GM21390 (cell line): ENCODE measurements around the gene SATL1.
"Not testable (repeated sequence)": the region's sequence is repeated elsewhere in the genome, so short reads cannot be mapped to it uniquely, and the experiment has no call there.

Experiments
- ATAC-seq: cut with Tn5 transposase; IDR thresholded peaks from one replicate; pipeline ENCODE4 v1.9.1; 2021; ENCODE audit not compliant: unreplicated experiment

The SATL1 gene

GRCh38 chrX:85112293-85112692 lies 131.3 kb downstream of the SATL1 start:
- ATAC-seq = no peak

- ATAC-seq = no peak
These were observed 132.2 kb downstream of the SATL1 start for GRCh38 chrX:85111347-85111746.

- ATAC-seq = no peak
These were observed 134.3 kb downstream of the SATL1 start for GRCh38 chrX:85109235-85109634.

GRCh38 chrX:85108165-85108564 lies 135.4 kb downstream of the SATL1 start:
- no peak for ATAC-seq

GRCh38 chrX:85107407-85107806 lies 136.2 kb downstream of the SATL1 start:
- no peak for ATAC-seq

GRCh38 chrX:85089321-85089840 lies 154.2 kb downstream of the SATL1 start:
- ATAC-seq = no peak

GRCh38 chrX:85084770-85085393 lies 158.7 kb downstream of the SATL1 start:
- ATAC-seq = peak; percentile 79

GRCh38 chrX:85077247-85077646 lies 166.3 kb downstream of the SATL1 start:
- not testable (repeated sequence) for ATAC-seq

GRCh38 chrX:85065512-85066198 lies 177.9 kb downstream of the SATL1 start:
- peak; percentile 49 for ATAC-seq

GRCh38 chrX:85052636-85053343 lies 190.8 kb downstream of the SATL1 start:
- no peak for ATAC-seq

GRCh38 chrX:85052205-85052604 lies 191.4 kb downstream of the SATL1 start:
- ATAC-seq = no peak

- ATAC-seq = no peak
These were observed 192.0 kb downstream of the SATL1 start for GRCh38 chrX:85051627-85052026.
